ENCODE data around the gene PABPN1L. TPM values are rescaled to one million over a fixed set of nuclear protein-coding genes. Genes with fewer than 3 reads are reported as not detected.

PABPN1L gene
- total and polyA plus RNA-seq, 2 of the 13 experiments (the other 11 are each of a cell fraction or from before 2014, with no cell fraction given) = not detected

GRCh38 chr16:88815901-88816589 is 50.4 kb downstream of the PABPN1L start (continued):
- TF ChIP-seq CBX2 (IDR thresholded peaks at IDR 0.05; ENCODE audit: low read depth, low read length) (no peak), CBX2 (CRISPR knock-in tag; IDR thresholded peaks at IDR 0.05; ENCODE audit: low read depth) (no peak), SMC3 (IDR thresholded peaks at IDR 0.05; ENCODE audit: low read length) (peak; percentile 35; the same call in 1 of the 2 replicates), ZNF816 (CRISPR knock-in tag; IDR thresholded peaks at IDR 0.05; ENCODE audit: borderline replicate concordance) (no peak), ZBTB8A (CRISPR knock-in tag; IDR thresholded peaks at IDR 0.05; ENCODE audit: borderline replicate concordance, low read depth) (no peak), RNF2 (conservative IDR thresholded peaks at IDR 0.05; ENCODE audit: low read depth) (no peak), DBP (CRISPR knock-in tag; IDR thresholded peaks at IDR 0.05; ENCODE audit: not compliant biosample characterization) (no peak), ZMAT3 (CRISPR knock-in tag; conservative IDR thresholded peaks at IDR 0.05) (no peak), MED13 (CRISPR knock-in tag; IDR thresholded peaks at IDR 0.05) (no peak), ONECUT2 (CRISPR knock-in tag; IDR thresholded peaks at IDR 0.05) (no peak), RFX3 (CRISPR knock-in tag; IDR thresholded peaks at IDR 0.05) (no peak), HOXA9 (CRISPR knock-in tag; IDR thresholded peaks at IDR 0.05; ENCODE audit: borderline replicate concordance) (no peak), ZNF564 (CRISPR knock-in tag; IDR thresholded peaks at IDR 0.05) (no peak), ESRRA (CRISPR knock-in tag; IDR thresholded peaks at IDR 0.05; ENCODE audit: low read depth) (no peak), SSRP1 (CRISPR knock-in tag; IDR thresholded peaks at IDR 0.05) (no peak), RBM39 (IDR thresholded peaks at IDR 0.05; ENCODE audit: low read depth, low read length, poor library complexity, severe bottlenecking) (no peak), E2F1 (CRISPR knock-in tag; IDR thresholded peaks at IDR 0.05) (no peak), ETV5 (CRISPR knock-in tag; IDR thresholded peaks at IDR 0.05; ENCODE audit: borderline replicate concordance) (no peak), SETDB1 (CRISPR knock-in tag; IDR thresholded peaks at IDR 0.05; ENCODE audit: borderline replicate concordance) (no peak), ZNF75D (CRISPR knock-in tag; IDR thresholded peaks at IDR 0.05; ENCODE audit: borderline replicate concordance) (no peak)
- TF ChIP-seq, protein P1, sequence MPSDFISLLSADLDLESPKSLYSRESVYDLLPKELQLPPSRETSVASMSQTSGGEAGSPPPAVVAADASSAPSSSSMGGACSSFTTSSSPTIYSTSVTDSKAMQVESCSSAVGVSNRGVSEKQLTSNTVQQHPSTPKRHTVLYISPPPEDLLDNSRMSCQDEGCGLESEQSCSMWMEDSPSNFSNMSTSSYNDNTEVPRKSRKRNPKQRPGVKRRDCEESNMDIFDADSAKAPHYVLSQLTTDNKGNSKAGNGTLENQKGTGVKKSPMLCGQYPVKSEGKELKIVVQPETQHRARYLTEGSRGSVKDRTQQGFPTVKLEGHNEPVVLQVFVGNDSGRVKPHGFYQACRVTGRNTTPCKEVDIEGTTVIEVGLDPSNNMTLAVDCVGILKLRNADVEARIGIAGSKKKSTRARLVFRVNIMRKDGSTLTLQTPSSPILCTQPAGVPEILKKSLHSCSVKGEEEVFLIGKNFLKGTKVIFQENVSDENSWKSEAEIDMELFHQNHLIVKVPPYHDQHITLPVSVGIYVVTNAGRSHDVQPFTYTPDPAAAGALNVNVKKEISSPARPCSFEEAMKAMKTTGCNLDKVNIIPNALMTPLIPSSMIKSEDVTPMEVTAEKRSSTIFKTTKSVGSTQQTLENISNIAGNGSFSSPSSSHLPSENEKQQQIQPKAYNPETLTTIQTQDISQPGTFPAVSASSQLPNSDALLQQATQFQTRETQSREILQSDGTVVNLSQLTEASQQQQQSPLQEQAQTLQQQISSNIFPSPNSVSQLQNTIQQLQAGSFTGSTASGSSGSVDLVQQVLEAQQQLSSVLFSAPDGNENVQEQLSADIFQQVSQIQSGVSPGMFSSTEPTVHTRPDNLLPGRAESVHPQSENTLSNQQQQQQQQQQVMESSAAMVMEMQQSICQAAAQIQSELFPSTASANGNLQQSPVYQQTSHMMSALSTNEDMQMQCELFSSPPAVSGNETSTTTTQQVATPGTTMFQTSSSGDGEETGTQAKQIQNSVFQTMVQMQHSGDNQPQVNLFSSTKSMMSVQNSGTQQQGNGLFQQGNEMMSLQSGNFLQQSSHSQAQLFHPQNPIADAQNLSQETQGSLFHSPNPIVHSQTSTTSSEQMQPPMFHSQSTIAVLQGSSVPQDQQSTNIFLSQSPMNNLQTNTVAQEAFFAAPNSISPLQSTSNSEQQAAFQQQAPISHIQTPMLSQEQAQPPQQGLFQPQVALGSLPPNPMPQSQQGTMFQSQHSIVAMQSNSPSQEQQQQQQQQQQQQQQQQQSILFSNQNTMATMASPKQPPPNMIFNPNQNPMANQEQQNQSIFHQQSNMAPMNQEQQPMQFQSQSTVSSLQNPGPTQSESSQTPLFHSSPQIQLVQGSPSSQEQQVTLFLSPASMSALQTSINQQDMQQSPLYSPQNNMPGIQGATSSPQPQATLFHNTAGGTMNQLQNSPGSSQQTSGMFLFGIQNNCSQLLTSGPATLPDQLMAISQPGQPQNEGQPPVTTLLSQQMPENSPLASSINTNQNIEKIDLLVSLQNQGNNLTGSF (CRISPR knock-in tag; IDR thresholded peaks at IDR 0.05) = no peak
- TF ChIP-seq, protein P2, sequence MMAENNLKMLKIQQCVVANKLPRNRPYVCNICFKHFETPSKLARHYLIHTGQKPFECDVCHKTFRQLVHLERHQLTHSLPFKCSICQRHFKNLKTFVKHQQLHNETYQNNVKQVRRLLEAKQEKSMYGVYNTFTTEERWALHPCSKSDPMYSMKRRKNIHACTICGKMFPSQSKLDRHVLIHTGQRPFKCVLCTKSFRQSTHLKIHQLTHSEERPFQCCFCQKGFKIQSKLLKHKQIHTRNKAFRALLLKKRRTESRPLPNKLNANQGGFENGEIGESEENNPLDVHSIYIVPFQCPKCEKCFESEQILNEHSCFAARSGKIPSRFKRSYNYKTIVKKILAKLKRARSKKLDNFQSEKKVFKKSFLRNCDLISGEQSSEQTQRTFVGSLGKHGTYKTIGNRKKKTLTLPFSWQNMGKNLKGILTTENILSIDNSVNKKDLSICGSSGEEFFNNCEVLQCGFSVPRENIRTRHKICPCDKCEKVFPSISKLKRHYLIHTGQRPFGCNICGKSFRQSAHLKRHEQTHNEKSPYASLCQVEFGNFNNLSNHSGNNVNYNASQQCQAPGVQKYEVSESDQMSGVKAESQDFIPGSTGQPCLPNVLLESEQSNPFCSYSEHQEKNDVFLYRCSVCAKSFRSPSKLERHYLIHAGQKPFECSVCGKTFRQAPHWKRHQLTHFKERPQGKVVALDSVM (CRISPR knock-in tag; IDR thresholded peaks at IDR 0.05) = no peak

Data from HepG2 (cell line).